ENCODE measurements around the gene ACTL6B. TPM values are rescaled to one million over a fixed set of nuclear protein-coding genes. Genes with fewer than 3 reads are reported as not detected.

The ACTL6B gene
- total and polyA plus RNA-seq, 2 of the 8 experiments (the other 6 are each of a cell fraction or from before 2014, with no cell fraction given) = 2.1 to 4.5 TPM

DNA sequence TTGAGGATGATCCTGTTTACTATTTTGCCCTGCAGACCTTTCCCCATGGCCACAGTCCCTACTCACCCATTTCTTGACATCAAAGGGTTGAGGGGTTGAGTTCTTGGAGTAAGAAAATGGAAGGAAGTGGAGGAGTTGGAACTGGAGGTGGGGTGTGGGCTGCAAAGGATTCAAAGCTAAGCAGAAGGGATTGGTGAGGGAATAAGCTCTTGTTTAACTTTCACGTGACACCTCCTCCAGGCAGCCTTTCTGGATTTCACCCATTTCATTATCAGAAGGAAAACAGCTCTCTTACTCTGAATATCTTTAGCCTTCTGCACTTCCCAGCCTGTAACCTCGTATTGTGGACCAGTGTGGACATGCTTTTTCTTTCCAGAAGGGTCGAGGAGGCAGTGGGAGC lies 30.2 kb downstream of the ACTL6B start:
- POLR2A ChIA-PET (ENCODE audit: partially characterized antibody) = interaction anchor here (0.5 to 2.4 kb wide), 14 partner anchors 9 to 197 kb away, joined by 3 to 11 read pairs (median 4); partner anchors contain the start of genes FBXO24, LRCH4, MEPCE and MOSPD3
- H3K4me2 ChIP-seq (ENCODE audit: insufficient read depth in 1 of 2, low read depth in 2 of 2, low read length in 2 of 2) = peak overlapping the region; percentile 59 to 83
- peak overlapping the region; percentile 11 to 63 (median 27); a peak in 5 of 8 replicates for H3K4me3 ChIP-seq (ENCODE audit: extremely low read depth in 1 of 4, insufficient read depth in 2 of 4, low read depth in 3 of 4, low read length in 4 of 4)

More for the DNA sequence above, 30.2 kb downstream of the ACTL6B start:
- H3K56ac ChIP-seq (replicated peaks; ENCODE audit: insufficient read length, low read depth, low read length) = no peak overlapping the region
- H3K79me2 ChIP-seq (ENCODE audit: control insufficient read depth in 1 of 2, insufficient read depth in 2 of 2, low read length in 2 of 2) = no peaks in the 10 kb centered on the region
- TF ChIP-seq RXRA (IDR thresholded peaks at IDR 0.05; ENCODE audit: insufficient read depth, low read depth, low read length) (no peak), KDM1A (IDR thresholded peaks at IDR 0.05; ENCODE audit: borderline replicate concordance, low read length) (peak; percentile 23; the same call in 1 of the 2 replicates), TAF7 (optimal IDR thresholded peaks at IDR 0.05; ENCODE audit: borderline replicate concordance, low read depth, low read length) (no peak), SUZ12 (IDR thresholded peaks at IDR 0.05; ENCODE audit: low read length) (no peak), POU5F1 (IDR thresholded peaks at IDR 0.05; ENCODE audit: low read depth, low read length) (no peak), EZH2 (IDR thresholded peaks at IDR 0.05; ENCODE audit: low read depth, low read length, severe bottlenecking) (no peak), CREB1 (IDR thresholded peaks at IDR 0.05) (no peak)
- H3K9me3 ChIP-seq (ENCODE audit: insufficient read depth in 2 of 2, low read depth in 1 of 2, low read length in 1 of 2) = no peaks in the 10 kb centered on the region
- peaks cover 0 to 5% (median 2%) of the 10 kb centered on the region in 4 experiments; a peak in 3 of 7 replicates for H3K27me3 ChIP-seq (replicated peaks in 1 of 4; ENCODE audit: control insufficient read depth in 3 of 4, extremely low read depth in 1 of 4, insufficient read depth in 3 of 4, low read length in 3 of 4)
- H3K4me1 ChIP-seq (replicated peaks in 1 of 4; ENCODE audit: control insufficient read depth in 3 of 4, insufficient read depth in 4 of 4, low read length in 3 of 4) = peaks cover 0 to 11% (median 6%) of the 10 kb centered on the region in 4 experiments; a peak in 6 of 7 replicates
- no peak overlapping the region for H3K23ac ChIP-seq (ENCODE audit: insufficient read length)
- no peak overlapping the region for H2BK20ac ChIP-seq (ENCODE audit: low read length)
- no peak overlapping the region for H3K27ac ChIP-seq (ENCODE audit: low read depth, low read length)
- no peak overlapping the region for H2BK15ac ChIP-seq (ENCODE audit: low read length)
- no peak for DNase-seq (ENCODE audit: low read depth in 1 of 2, low spot score in 2 of 2)
- no peak overlapping the region for H4K5ac ChIP-seq (ENCODE audit: insufficient read length, low read depth, low read length)
- H3K18ac ChIP-seq (ENCODE audit: extremely low read depth, low read length) = no peak overlapping the region
- H4K8ac ChIP-seq (ENCODE audit: extremely low read depth, insufficient read depth, low read length) = no peak overlapping the region
- no peak overlapping the region for H3K9ac ChIP-seq (replicated peaks in 1 of 4; ENCODE audit: extremely low read depth in 1 of 4, low read depth in 3 of 4, low read length in 3 of 4)
- WGBS, 2 experiments (ENCODE audit: extremely low coverage in 1 of 2, insufficient coverage in 1 of 2, insufficient read length in 1 of 2, insufficient replicate concordance in 2 of 2, low coverage in 1 of 2, low lambda C conversion rate in 2 of 2, missing lambda C conversion rate in 1 of 2) = 42% methylated on average over 3 of the region's 3 CpGs; no CpG with 5 or more reads in 1 of the 2 experiments
- no peaks in the 10 kb centered on the region for H3K79me1 ChIP-seq (ENCODE audit: low read depth, low read length)
- no peaks in the 10 kb centered on the region for H3K36me3 ChIP-seq (ENCODE audit: control insufficient read depth in 2 of 4, insufficient read depth in 4 of 4, low read length in 3 of 4)
- H2AK5ac ChIP-seq (ENCODE audit: low read depth, low read length) = no peak overlapping the region
- CTCF ChIA-PET (ENCODE audit: partially characterized antibody) = interaction anchor here (0.6 to 2.2 kb wide), 10 partner anchors 8 to 479 kb away, joined by 3 to 19 read pairs (median 4); partner anchors contain the start of gene MOSPD3
- no peak overlapping the region for H2BK5ac ChIP-seq (ENCODE audit: low read depth, low read length)
- no peak overlapping the region for H2BK120ac ChIP-seq (replicated peaks; ENCODE audit: low read depth, low read length)
- no peak overlapping the region for H4K91ac ChIP-seq (replicated peaks; ENCODE audit: insufficient read length, low read length)
- no peak overlapping the region for H3K14ac ChIP-seq (ENCODE audit: insufficient read length)
- H4K20me1 ChIP-seq (replicated peaks in 1 of 2; ENCODE audit: control insufficient read depth in 1 of 2, insufficient read depth in 2 of 2, low read length in 2 of 2) = peaks cover 0 to 2% of the 10 kb centered on the region in 2 experiments
- H3K23me2 ChIP-seq (ENCODE audit: low read depth, low read length) = peaks cover 4% of the 10 kb centered on the region; the same call in 1 of the 2 replicates
- H2AFZ ChIP-seq (ENCODE audit: low read length) = 0 out of 2 replicates have a peak overlapping the region, but pooled peaks have one; percentile 86
- FAIRE-seq = no peak
- no peak overlapping the region for H3K4ac ChIP-seq (replicated peaks; ENCODE audit: insufficient read length, low read depth, low read length)
- H2BK12ac ChIP-seq (ENCODE audit: low read depth, low read length) = peak overlapping the region; percentile 30; the same call in 1 of the 2 replicates

Measured in H1 (cell line).